Measurements from ENCODE around the gene BSND. TPM values are rescaled to one million over a fixed set of nuclear protein-coding genes. Genes with fewer than 3 reads are reported as not detected.

Gene BSND
- total RNA-seq, 4 donors from 2014 or later: not detected

DNA sequence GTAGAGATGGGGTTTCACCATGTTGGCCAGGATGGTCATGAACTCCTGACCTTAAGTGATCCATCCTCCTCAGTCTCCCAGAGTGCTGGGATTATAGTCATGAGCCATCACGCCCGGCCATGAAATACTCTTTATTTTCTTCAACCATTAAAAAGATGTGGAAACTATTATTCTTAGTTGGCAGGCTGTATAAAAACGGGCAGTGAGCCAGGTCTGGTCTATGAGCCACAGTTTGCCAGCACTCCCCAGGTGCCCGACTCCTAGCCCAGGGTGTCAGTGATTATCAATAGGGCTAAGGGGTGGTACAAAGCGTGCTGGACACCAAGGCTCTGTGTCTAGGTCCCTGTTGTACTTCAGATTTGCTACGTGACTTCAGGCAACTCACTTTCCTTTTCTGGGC, 22.0 kb upstream of the BSND start:
- 65 to 67% methylated on average over 6 of the region's 6 CpGs for WGBS, 2 donors
- TF ChIP-seq, protein P1, sequence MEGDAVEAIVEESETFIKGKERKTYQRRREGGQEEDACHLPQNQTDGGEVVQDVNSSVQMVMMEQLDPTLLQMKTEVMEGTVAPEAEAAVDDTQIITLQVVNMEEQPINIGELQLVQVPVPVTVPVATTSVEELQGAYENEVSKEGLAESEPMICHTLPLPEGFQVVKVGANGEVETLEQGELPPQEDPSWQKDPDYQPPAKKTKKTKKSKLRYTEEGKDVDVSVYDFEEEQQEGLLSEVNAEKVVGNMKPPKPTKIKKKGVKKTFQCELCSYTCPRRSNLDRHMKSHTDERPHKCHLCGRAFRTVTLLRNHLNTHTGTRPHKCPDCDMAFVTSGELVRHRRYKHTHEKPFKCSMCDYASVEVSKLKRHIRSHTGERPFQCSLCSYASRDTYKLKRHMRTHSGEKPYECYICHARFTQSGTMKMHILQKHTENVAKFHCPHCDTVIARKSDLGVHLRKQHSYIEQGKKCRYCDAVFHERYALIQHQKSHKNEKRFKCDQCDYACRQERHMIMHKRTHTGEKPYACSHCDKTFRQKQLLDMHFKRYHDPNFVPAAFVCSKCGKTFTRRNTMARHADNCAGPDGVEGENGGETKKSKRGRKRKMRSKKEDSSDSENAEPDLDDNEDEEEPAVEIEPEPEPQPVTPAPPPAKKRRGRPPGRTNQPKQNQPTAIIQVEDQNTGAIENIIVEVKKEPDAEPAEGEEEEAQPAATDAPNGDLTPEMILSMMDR (IDR thresholded peaks at IDR 0.05): no peak
- TF ChIP-seq POLR2A (IDR thresholded peaks at IDR 0.05): no peak
- intact Hi-C loops (cut with DNase I; ENCODE audit: low total_unique reads): no loop called here
- H3K4me3 ChIP-seq (ENCODE audit: low read depth, poor library complexity, severe bottlenecking): no peak overlapping the region
- peak in 1 of 2 donors; percentile 54 for DNase-seq (ENCODE audit: low spot score in 2 of 2)

GRCh38 chr1:54977533-54978297, 21.0 kb upstream of the BSND start:
- WGBS, 2 donors: 89 to 91% methylated on average over 5 of the region's 5 CpGs
- no peak for TF ChIP-seq POLR2A (IDR thresholded peaks at IDR 0.05)
- TF ChIP-seq, protein P1 (IDR thresholded peaks at IDR 0.05): no peak
- intact Hi-C loops (cut with DNase I; ENCODE audit: low total_unique reads): no loop called here
- peak in 1 of 2 donors; percentile 43 for DNase-seq (ENCODE audit: low spot score in 2 of 2)
- H3K4me3 ChIP-seq (ENCODE audit: low read depth, poor library complexity, severe bottlenecking): no peak overlapping the region

DNA sequence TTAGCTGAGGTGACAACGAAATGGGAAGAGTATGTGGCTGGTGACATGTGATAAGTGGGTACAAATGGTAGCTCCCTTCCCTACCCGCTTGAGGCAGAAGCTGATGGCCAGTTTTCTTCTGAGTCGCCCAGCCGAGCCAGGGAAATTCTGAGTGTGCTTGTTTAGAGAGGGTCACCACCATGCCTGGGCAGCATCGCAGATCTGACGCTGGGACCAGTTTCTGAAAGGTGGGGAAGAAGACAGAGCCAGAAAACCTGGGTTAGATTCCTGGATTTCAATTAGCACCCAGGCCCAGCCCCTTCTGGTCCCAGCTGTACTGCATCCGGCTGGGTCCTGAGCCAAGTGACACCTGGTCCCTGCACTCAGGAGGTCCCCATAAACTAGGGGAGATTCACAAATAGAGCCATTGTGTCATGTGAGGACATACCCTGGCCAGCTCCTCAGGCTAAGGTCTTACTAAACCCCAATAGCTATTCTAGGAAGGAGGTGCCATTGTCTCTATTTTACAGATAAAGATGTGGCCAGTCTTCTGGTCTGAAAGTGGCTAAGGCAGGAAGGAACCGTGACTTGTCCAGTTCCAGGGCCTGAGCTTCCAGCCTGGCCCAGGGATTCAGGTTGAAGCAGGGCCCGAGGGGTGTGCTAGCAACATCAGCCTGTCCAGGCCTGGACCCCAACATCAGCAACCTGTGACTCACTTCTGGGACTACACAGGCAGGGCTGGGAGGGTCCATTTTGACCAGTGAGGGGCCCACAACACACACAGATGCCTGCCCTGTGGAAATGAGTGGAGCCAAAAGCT, 20.0 kb upstream of the BSND start:
- no peak overlapping the region for H3K4me3 ChIP-seq (ENCODE audit: low read depth, poor library complexity, severe bottlenecking)
- peak in 1 of 2 donors; percentile 82 for DNase-seq (ENCODE audit: low spot score in 2 of 2)
- intact Hi-C loops (cut with DNase I; ENCODE audit: low total_unique reads): no loop called here
- 97 to 98% methylated on average over 9 of the region's 9 CpGs for WGBS, 2 donors
- TF ChIP-seq POLR2A (IDR thresholded peaks at IDR 0.05): no peak
- TF ChIP-seq, protein P1 (IDR thresholded peaks at IDR 0.05): no peak

- DNase-seq (ENCODE audit: low spot score in 2 of 2): peak in 1 of 2 donors; percentile 80
- H3K4me3 ChIP-seq (ENCODE audit: low read depth, poor library complexity, severe bottlenecking): no peak overlapping the region
- no peak for TF ChIP-seq POLR2A (IDR thresholded peaks at IDR 0.05)
- TF ChIP-seq, protein P1 (IDR thresholded peaks at IDR 0.05): no peak
- intact Hi-C loops (cut with DNase I; ENCODE audit: low total_unique reads): no loop called here
- 59 to 100% methylated on average over 4 to 5 of the region's 5 CpGs for WGBS, 2 donors
Measured at GRCh38 chr1:54979327-54979891, 19.3 kb upstream of the BSND start.

GRCh38 chr1:54980046-54980527, 18.6 kb upstream of the BSND start:
- no peak overlapping the region for H3K4me3 ChIP-seq (ENCODE audit: low read depth, poor library complexity, severe bottlenecking)
- intact Hi-C loops (cut with DNase I; ENCODE audit: low total_unique reads): no loop called here
- 27 to 51% methylated on average over 12 to 25 of the region's 25 CpGs for WGBS, 2 donors
- no peak for TF ChIP-seq POLR2A (IDR thresholded peaks at IDR 0.05)
- TF ChIP-seq, protein P1 (IDR thresholded peaks at IDR 0.05): no peak
- peak in 1 of 2 donors; percentile 78 for DNase-seq (ENCODE audit: low spot score in 2 of 2)
